Thoracic aorta (tissue), 2 donors: ENCODE data around the gene GALE. TPM values are rescaled to one million over a fixed set of nuclear protein-coding genes. Genes with fewer than 3 reads are reported as not detected.
"Not testable (repeated sequence)": the region's sequence is repeated elsewhere in the genome, so short reads cannot be mapped to it uniquely, and the experiment has no call there.

Experiments
- ATAC-seq: fragments of 150-250 bp; one replicate; pipeline ENCODE4 v1.8.0; 2017; ENCODE audit warnings: low read depth; ENCODE audit not compliant: insufficient number of reproducible peaks, low FRiP score
- DNase-seq: peaks from one replicate; pipeline ENCODE4 v3.0.0-alpha.2; 2020; ENCODE audit warnings: low spot score
- H3K27ac ChIP-seq, 2 donors: fragments of 200-600 bp; sonication (generic); 1 replicate in 1 of 2; 2 replicates in 1 of 2; pipeline ENCODE4 v1.5.1; 2016; ENCODE audit warnings: mild to moderate bottlenecking in 2 of 2, moderate library complexity in 2 of 2
- H3K27me3 ChIP-seq: fragments of 200-600 bp; sonication (generic); replicated peaks from 2 replicates; pipeline ENCODE4 v1.6.0; 2016; ENCODE audit warnings: mild to moderate bottlenecking; ENCODE audit not compliant: insufficient read depth
- H3K36me3 ChIP-seq: fragments of 200-600 bp; sonication (generic); one replicate; pipeline ENCODE4 v1.5.1; 2016
- H3K4me1 ChIP-seq, 2 donors: fragments of 200-600 bp; sonication (generic); 1 replicate in 1 of 2; 2 replicates in 1 of 2; pipeline versions ENCODE4 v1.5.1 to v1.6.0; 2016; ENCODE audit warnings: low read depth in 2 of 2, mild to moderate bottlenecking in 1 of 2; ENCODE audit not compliant: control insufficient read depth in 1 of 2
- H3K4me3 ChIP-seq: fragments of 200-600 bp; sonication (generic); 2 replicates; pipeline ENCODE4 v1.5.1; 2016; ENCODE audit warnings: mild to moderate bottlenecking
- H3K9me3 ChIP-seq: fragments of 200-600 bp; sonication (generic); 2 replicates; pipeline ENCODE4 v1.5.1; 2016
- total RNA-seq, 2 donors: library from RNA; depleted of rRNA; stranded (reverse); fragments of >200 nt; gene quantifications; one replicate each; pipeline versions ENCODE4 v1.1.0 to v1.2.3, GENCODE V29; 2016
- TF ChIP-seq, protein P1 (sequence below): fragments of 200-600 bp; sonication (generic); IDR thresholded peaks from one replicate; pipeline ENCODE4 v1.5.1; 2019; ENCODE audit warnings: antibody characterized with exemption

GALE gene
- total RNA-seq, 2 donors from 2014 or later, result 8.3 to 10.0 TPM

DNA sequence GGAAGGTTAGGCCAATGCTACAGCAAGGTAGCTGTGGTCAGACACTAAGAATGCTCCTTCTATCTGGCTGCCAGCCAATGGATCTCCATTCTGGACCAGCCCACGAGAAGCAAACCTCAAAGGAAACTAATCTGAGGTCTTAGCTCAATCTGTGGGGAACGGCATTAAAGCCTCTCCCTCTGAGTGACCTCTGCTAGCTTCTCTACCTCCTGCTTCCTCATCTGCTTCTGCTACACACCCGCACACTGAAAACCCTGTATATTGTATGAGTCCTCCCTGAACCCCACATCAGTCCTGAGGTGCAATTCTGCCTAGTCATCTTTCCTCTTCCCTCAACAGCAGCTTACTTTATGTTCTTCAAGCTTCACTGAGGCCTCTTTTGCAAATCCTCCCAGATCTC lies 6.9 kb upstream of the GALE start:
- Histone ChIP-seq H3K27me3 (no peaks in the 10 kb centered on the region), H3K9me3 (no peaks in the 10 kb centered on the region), H3K4me1 (no peaks in the 10 kb centered on the region), H3K36me3 (peaks cover 3% of the 10 kb centered on the region), H3K4me3 (no peak overlapping the region), H3K27ac (no peak overlapping the region)
- DNase-seq (no peak), ATAC-seq (no peak)
- TF ChIP-seq, protein P1, sequence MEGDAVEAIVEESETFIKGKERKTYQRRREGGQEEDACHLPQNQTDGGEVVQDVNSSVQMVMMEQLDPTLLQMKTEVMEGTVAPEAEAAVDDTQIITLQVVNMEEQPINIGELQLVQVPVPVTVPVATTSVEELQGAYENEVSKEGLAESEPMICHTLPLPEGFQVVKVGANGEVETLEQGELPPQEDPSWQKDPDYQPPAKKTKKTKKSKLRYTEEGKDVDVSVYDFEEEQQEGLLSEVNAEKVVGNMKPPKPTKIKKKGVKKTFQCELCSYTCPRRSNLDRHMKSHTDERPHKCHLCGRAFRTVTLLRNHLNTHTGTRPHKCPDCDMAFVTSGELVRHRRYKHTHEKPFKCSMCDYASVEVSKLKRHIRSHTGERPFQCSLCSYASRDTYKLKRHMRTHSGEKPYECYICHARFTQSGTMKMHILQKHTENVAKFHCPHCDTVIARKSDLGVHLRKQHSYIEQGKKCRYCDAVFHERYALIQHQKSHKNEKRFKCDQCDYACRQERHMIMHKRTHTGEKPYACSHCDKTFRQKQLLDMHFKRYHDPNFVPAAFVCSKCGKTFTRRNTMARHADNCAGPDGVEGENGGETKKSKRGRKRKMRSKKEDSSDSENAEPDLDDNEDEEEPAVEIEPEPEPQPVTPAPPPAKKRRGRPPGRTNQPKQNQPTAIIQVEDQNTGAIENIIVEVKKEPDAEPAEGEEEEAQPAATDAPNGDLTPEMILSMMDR, result no peak

DNA sequence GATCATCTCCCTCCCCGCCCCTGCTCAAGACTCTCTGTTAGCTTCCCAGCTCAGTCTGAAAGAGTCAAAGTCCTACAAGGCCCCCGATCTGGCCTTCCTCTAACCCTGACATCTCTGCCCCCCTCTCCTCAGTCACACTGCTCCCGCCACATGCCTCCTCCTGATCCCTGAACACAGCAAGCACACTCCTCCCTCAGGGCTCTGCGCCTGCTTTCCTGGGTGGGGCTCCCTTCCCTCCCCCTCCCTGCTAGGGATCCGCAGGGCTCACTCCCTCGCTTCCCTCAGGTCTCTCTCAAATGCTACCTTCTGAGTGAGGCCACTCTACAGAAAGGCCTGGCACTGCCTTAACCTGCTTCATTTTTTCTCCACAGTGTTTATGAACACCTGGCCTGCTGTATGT lies 5.7 kb upstream of the GALE start:
- Histone ChIP-seq H3K9me3 (no peaks in the 10 kb centered on the region), H3K4me1 (peaks cover 2 to 6% of the 10 kb centered on the region in 2 donors), H3K36me3 (peaks cover 3% of the 10 kb centered on the region), H3K27ac (no peak overlapping the region), H3K27me3 (no peaks in the 10 kb centered on the region), H3K4me3 (no peak overlapping the region)
- ATAC-seq (no peak), DNase-seq (no peak)
- TF ChIP-seq, protein P1, result no peak

GRCh38 chr1:23805025-23805424 lies 4.5 kb upstream of the GALE start:
- DNase-seq (no peak), ATAC-seq (no peak)
- TF ChIP-seq, protein P1, result no peak
- Histone ChIP-seq H3K36me3 (peaks cover 3% of the 10 kb centered on the region), H3K4me1 (peaks cover 3 to 10% of the 10 kb centered on the region in 2 donors), H3K9me3 (no peaks in the 10 kb centered on the region), H3K27ac (no peak overlapping the region), H3K4me3 (no peak overlapping the region), H3K27me3 (no peaks in the 10 kb centered on the region)

- ATAC-seq (no peak), DNase-seq (no peak)
- Histone ChIP-seq H3K27me3 (no peaks in the 10 kb centered on the region), H3K4me1 (peaks cover 3 to 17% of the 10 kb centered on the region in 2 donors), H3K36me3 (peaks cover 3% of the 10 kb centered on the region), H3K4me3 (no peak overlapping the region), H3K9me3 (no peaks in the 10 kb centered on the region), H3K27ac (no peak overlapping the region)
- TF ChIP-seq, protein P1, result no peak
Measured at GRCh38 chr1:23804183-23804835, 3.8 kb upstream of the GALE start.

DNA sequence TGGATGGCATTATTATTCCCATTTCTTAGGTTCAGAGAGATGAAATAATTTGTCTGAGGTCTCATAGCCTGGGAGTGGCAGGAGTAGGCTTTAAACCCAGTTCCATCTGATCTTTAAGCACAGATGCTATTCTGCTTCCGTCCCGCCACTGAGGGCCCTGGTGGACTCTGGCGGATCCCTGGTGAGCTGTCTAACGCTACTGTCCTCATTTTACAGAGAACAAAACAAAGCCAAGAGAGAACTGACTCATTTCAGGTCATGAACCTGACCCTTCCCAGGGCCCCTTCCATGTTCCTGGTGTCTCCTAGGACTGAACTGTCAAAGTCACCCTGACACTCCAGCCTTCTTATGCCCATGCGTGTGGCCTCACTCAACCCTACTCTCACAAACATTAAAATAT lies 3.1 kb upstream of the GALE start:
- Histone ChIP-seq H3K4me1 (peaks cover 3 to 23% of the 10 kb centered on the region in 2 donors), H3K4me3 (no peak overlapping the region), H3K36me3 (peaks cover 3% of the 10 kb centered on the region), H3K27ac (no peak overlapping the region), H3K9me3 (no peaks in the 10 kb centered on the region), H3K27me3 (no peaks in the 10 kb centered on the region)
- TF ChIP-seq, protein P1, result no peak
- no peak for DNase-seq
- no peak for ATAC-seq

GRCh38 chr1:23802809-23803342 lies 2.3 kb upstream of the GALE start:
- H3K27me3 ChIP-seq, H3K9me3 ChIP-seq, ATAC-seq, DNase-seq, H3K4me3 ChIP-seq, H3K27ac ChIP-seq, H3K36me3 ChIP-seq: not testable (repeated sequence)
- H3K4me1 ChIP-seq, result peaks cover 3 to 23% of the 10 kb centered on the region in 2 donors
